GM19328 (cell line): ENCODE results near the gene PTGIS.

Source experiments
- ATAC-seq: cut with Tn5 transposase; IDR thresholded peaks from one replicate; pipeline ENCODE4 v1.9.1; 2021; ENCODE audit warnings: mild to moderate bottlenecking, moderate library complexity; ENCODE audit not compliant: unreplicated experiment

Gene PTGIS

DNA sequence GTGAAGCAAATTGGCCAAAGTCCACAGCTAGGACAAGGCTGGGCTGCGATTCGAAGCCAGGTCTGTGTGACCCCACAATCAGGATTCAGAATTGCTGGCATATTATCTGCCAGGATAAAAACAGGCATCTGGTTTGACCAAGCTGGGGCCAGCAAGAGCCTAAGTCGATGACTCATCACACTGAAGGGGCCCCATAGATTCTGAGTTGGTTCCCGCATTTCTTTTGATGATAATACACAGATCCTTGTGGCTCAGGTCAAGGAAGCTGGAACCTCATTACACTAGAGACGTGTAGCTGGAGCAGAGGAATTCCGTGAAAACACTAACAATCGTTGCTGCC, 92.0 kb downstream of the PTGIS start:
- ATAC-seq = no peak

DNA sequence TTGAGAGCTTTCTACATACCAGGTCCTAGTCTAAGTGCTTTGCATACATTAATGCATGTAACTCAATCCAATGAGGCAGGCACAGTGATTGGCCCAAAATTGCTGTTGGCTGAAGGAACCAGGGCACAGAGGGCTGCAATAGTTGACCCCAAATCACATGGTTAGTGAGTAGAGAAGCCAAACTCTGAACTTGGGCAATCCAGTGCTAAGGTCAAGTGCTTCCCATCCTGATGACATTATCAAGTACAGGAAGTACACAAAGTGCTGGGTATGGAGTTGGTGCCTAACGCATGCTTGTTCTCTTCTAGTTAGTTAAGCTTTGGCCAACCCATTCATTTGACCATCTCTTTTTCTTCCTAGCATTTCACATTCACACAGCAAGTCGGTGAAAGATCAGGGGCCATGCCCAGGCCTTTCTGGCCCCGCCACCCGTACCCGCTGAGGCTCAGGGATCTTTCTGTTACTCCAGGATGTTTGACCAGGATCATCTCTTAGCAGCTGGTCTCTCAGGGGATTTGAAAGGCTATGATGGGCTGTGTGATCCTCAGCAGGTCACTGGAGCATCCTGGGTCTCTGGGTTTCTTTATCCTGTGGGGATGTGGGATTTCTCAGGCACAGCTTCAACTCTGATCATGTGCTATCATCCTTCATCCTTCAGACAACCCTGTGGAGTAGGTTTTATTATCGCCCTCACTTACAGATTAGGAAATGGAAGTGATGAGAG, 92.5 kb downstream of the PTGIS start:
- ATAC-seq = no peak

DNA sequence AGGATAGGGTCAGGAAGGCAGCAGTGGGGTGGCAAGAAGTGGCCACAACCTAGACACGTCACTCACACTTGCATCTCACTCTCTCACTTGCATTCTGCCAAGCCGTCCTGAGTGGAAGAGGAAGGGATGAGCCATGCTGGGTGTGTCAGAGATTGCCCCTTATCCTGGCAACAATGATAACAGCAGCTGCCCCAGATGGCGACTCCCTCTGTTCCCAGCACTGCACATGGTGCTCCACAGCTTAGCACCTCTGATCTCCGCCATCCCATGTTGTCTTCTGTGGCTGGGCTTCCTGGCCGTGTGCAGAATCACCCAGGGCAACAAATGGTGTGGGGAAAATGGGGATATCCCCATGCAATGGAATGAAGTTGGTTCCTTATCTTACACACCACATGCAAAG, 96.5 kb downstream of the PTGIS start:
- ATAC-seq = no peak

DNA sequence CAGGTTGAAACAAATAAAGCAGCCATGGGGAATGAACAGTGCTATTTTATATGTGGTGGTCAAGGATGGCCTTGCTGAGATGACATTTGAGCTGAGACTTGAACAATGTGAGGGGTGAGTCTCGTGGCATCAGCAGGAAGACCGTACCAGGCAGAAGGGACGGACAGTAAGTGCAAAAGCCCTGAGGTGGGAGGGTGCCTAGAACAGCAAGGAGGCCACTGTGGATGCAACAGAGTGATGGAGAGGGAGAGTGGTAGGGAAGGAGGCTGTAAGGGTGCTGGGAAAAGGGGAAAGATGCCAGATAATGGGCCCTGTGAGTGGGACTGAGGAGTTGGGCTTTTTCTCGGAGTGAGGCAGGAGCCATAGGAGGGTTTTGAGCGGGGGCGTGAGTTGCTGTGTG, 97.0 kb downstream of the PTGIS start:
- no peak for ATAC-seq

DNA sequence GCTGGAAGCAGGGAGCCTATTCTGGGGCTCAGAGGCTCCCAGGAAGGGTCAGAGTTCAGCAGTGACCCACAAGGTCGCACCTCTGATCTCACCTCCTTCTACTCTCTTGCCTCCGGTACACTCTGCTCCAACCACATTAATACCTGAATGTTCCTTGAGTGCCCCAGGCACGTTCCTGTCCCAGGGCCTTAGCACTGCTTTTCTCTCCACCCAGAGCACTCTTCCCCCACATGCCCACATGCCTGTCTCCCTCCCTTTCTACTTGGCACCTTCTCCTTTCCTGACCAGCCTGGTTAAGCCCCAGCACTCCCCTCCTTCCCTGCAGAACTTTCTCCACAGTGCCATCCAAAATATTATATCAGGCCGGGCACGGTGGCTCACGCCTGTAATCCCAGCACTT, 98.9 kb downstream of the PTGIS start:
- ATAC-seq = no peak

DNA sequence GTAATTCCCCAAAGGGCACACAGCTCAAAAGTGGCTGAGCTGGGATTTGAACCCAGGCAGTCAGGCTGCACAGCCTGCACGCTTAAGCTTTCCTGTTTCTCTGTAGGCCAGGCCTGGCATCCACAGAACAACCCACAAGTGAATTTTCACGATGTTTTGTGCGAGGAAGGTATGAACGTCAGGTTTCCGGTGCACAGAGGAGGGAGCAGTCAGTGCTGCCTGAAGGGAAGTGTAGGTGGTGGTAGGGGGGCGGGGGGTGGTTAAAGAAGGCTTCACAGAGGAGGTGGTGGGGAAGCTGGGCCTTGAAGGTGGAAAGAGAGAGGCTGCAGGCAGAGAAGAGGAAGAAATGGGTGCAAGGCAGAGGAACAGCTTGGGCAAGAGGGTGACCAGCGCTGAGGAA, 99.5 kb downstream of the PTGIS start:
- ATAC-seq = no peak

DNA sequence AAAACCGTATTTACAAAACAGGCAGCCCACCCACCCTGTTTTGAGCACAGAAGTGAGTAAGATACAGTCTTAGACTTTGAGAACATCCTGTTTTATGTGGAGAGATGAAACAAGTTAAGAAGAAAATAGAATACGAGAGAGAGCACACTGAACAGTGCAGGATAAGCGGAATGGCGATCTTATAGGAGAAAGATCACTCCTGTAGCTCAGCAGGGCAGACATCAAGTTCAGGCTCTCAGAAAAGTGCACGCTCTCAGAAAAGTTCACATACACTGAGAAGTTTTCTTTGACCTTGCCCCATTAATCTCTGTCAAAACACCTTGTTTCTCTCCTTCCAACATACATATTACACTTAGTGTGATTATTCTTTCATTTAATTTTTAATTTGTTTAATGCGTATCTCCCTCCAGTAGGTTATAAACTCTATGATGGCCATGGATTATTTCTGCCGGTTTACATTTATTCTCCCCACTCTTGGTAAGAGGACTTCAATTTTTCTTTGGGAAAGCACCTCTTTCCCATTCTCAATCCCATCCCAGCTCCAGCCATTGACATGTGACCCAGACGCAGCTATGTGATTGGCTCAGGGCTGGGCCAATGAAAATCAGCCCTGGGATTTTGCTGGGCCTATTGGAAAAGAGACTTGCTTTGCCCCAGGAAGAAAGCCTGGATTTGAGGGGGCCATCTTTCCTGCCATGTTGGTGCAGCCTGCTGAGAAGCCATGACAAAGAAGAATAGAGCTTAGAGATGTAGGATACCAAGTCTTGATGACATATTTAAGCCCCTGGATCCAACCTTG, 101.6 kb downstream of the PTGIS start:
- no peak for ATAC-seq

DNA sequence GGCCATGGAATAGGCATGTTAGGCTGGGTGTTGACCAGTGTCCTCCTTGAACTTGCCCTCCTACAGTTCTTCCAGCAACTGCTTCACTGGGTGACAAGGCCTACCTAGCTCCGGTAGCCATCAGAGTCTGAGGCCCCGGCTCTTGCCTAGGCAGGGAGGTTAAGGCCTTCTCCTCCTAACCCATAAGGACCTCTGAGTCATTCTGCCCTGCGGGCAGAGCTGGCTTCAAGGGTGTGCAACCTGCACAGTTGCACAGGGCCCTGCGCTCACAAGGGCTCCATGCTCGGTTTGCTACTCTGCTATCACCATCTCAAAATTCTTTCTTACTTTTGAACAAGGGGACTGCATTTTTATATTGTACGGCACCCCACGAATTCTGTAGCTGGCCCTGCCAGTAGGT, 103.4 kb downstream of the PTGIS start:
- ATAC-seq = no peak

DNA sequence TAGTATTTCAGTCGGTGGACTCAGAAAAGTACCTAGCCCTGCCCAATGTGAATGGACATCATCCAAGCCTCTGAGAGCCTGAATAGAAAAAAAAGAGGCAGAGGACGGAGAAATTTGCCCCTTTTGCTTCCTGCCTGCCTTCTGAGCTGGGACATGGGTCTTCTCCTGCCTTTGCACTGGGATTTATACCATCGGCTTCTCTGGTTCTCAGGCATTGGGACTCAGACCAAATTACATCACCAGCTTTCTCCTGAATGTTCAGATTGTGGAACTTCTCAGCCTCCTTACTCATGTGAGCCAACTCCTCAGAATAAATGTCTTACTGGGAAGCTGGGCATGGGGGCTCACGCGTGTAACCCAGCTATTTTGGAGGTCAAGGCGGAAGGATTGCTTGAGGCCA, 105.3 kb downstream of the PTGIS start:
- ATAC-seq = no peak

DNA sequence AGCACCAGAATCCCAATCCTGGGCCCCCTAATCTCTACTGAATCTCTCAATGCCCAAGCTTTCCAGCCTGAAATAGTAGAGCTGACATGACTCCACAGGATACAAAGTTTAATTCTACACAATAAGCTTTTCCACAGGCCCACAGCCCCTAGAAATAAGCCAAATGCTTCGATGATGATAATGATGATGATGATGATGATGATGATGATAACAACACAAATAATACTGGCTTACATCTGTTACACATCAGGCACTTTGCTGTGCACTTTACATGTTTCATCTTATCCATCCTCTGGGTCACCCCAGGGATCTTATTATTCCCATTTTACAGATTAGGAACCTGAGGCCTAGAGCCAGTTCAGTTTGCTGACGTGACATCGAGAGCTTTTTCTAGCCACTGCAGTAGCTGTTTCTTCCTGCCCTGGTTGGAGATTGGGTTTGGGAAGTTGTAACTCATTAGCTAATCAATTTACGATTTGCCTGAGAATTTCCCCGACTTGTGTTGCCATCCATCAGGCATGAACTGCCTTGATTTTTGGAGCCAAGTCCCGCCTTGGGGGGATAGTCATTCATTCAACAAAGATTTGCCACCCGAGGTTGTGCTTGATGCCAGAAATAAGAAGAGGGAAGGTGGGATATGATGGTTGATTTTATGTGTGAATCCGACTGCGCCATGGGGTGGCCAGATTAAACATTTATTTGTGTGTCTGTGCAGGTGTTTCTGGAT, 105.9 kb downstream of the PTGIS start:
- ATAC-seq = no peak

DNA sequence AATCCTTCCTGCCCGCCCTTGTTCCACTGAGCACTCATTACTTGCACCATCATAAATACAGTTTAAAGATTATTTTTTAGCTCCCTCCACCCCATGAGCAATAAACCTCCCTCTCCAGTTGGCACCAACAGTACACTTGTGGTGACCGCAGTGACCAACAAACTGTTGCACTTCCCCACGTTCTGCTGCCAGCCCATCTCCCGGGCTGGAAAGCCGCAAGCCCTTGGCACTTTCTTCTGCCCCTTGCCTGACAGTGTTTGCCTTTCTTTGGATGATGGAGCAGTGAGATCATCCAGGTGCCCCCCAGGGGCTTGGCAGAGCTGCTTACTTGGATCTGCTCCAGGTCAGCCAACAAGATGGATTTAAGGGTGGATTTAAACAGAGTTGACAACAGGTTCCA, 107.0 kb downstream of the PTGIS start:
- ATAC-seq = no peak

DNA sequence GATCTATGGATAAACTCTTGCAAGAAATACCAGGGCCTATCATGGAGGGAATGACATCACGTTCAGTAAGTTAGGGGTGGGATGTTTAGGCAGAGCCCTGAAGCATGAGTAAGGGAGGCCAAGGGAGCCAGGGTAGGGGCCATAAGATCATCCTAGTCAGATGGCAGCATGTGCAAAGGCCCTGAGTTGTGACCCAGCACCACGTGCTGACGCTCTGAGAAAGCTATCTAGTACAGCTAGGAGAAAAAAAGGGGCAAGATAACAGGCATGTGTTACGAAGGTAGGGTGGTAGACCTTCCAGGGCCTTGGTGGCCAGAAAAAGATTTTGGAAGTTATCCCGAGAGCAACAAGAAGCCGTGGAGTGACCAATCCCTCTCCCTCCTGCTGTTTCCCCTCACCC, 107.8 kb downstream of the PTGIS start:
- ATAC-seq = no peak

DNA sequence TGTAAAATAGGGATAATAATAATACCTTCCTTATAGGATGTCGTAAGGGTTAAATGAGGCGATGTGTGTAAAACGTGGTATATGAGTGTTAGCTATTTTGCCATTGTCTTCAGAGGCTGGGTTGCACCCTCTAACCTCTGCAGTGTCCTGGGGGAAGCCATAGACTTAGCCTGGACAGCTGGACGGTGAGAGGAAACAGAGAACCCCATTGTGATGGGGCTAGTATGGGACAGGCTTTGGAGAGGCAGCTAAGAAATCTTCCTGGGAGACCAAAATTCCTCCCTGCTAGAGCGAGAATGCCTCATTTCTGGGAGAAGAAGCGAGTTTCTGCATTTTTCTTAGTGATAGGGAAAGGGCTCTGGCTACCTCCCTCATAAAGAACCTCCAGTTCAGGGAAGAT, 108.3 kb downstream of the PTGIS start:
- ATAC-seq = no peak

DNA sequence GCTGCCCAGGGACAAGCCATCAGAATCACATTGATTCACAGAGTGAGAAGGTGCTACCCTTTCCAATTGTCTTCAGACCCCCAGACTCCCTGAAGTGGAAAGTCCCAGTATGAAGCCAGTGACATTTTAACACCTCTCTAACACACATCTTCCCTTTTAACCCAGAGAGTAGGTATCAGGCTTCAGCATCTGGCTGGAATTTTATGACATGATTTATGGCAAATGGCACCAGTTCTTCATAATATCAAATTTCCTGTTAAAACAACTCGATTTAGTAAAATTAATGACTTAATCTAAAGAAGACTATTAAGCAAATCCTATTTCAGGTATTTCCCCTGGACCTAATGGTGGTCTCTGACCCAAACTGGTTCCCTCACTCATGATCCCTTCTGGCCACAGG, 110.5 kb downstream of the PTGIS start:
- no peak for ATAC-seq

DNA sequence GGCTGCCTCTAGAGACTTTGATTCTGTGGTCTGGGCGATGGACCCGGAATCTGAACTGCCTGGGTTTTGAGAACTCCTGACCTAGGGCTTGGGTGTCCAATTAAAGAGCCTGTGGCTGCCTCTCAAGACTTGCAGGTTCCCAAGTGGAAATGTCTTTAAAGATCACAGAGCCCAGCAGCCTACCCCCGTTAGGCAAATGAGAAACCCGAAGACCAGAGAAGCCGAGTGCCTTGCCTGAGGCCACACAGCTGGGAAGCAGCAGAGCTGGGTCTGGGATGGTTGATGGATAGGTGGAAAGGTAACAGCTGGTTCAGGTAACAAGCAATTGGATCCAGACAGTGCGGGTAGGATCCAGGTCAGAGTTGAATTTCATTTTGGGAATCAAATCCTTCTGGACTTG, 111.3 kb downstream of the PTGIS start:
- no peak for ATAC-seq

DNA sequence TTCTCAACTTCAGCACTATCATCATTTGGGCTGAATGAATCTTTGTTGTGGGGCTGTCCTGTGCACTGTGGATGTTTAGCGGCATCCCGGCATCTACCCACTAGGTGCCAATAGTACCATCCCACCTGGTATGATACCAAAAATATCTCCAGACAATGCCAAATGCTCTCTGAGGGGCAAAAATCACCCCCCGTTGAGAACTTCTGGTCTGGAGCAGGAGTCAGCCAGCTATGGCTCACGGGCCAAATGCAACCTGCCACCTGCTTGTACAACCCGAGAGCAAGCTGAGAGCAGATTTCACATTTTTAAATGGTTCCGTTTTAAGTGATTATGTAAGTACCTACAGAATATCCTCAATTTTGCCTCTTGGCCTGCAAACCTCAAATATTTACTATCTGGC, 112.2 kb downstream of the PTGIS start:
- ATAC-seq = no peak
